DND-41 (cell line): ENCODE results near the gene TMF1.

Source experiments
- ATAC-seq: fragments of 200-7000 bp; cut with Tn5 transposase; 3 replicates; pipeline ENCODE4 v1.9.1; 2021; ENCODE audit warnings: low read depth; ENCODE audit not compliant: insufficient read depth
- DNase-seq: peaks from one replicate; pipeline ENCODE4 v3.0.0-alpha.2; 2020
- H2AFZ ChIP-seq: 2 replicates; pipeline ENCODE4 v1.6.0; 2012; ENCODE audit warnings: low read depth, low read length
- H3K27ac ChIP-seq: 2 replicates; pipeline ENCODE4 v1.5.1; 2012; ENCODE audit warnings: low read length, inconsistent platforms
- H3K27me3 ChIP-seq: fragments of 200-600 bp; sonication (generic); 2 replicates; pipeline ENCODE4 v1.6.0; 2012; ENCODE audit warnings: low read length, mild to moderate bottlenecking, inconsistent platforms; ENCODE audit not compliant: insufficient read depth, poor library complexity
- H3K36me3 ChIP-seq: 2 replicates; pipeline ENCODE4 v1.5.1; 2012; ENCODE audit warnings: low read length, inconsistent platforms; ENCODE audit not compliant: insufficient read depth
- H3K4me1 ChIP-seq: 2 replicates; pipeline ENCODE4 v1.5.1; 2012; ENCODE audit warnings: mild to moderate bottlenecking, low read length; ENCODE audit not compliant: insufficient read depth
- H3K4me2 ChIP-seq: 2 replicates; pipeline ENCODE4 v1.6.0; 2012; ENCODE audit warnings: mild to moderate bottlenecking, moderate library complexity, low read length, inconsistent platforms; ENCODE audit not compliant: insufficient read depth
- H3K4me3 ChIP-seq, 2 experiments: fragments of 200-600 bp in 1 of 2; shearing (Covaris generic) in 1 of 2; 2 replicates each; pipeline ENCODE4 v1.5.1; 2012 to 2016; ENCODE audit warnings: inconsistent platforms in 2 of 2, low read length in 2 of 2, mild to moderate bottlenecking in 2 of 2, low read depth in 1 of 2, moderate library complexity in 1 of 2
- H3K79me2 ChIP-seq: 2 replicates; pipeline ENCODE4 v1.6.0; 2012; ENCODE audit warnings: low read length, inconsistent platforms; ENCODE audit not compliant: insufficient read depth
- H3K9ac ChIP-seq: 2 replicates; pipeline ENCODE4 v1.6.0; 2012; ENCODE audit warnings: low read depth, mild to moderate bottlenecking, inconsistent platforms, low read length, moderate library complexity
- H3K9me3 ChIP-seq: 2 replicates; pipeline ENCODE4 v1.5.1; 2012; ENCODE audit warnings: low read length, moderate library complexity, mild to moderate bottlenecking, inconsistent platforms; ENCODE audit not compliant: insufficient read depth, severe bottlenecking
- H4K20me1 ChIP-seq: 2 replicates; pipeline ENCODE4 v1.6.0; 2012; ENCODE audit warnings: low read length; ENCODE audit not compliant: insufficient read depth
- CTCF ChIP-seq: IDR thresholded peaks from 2 replicates; pipeline ENCODE4 v1.5.1; 2012; ENCODE audit warnings: borderline replicate concordance, low read length, moderate library complexity, mild to moderate bottlenecking; ENCODE audit not compliant: poor library complexity, severe bottlenecking; ENCODE audit errors: extremely low read depth
- EZH2 ChIP-seq: IDR thresholded peaks from 3 replicates; pipeline ENCODE4 v1.6.1; 2012; ENCODE audit warnings: borderline replicate concordance, low read depth, mild to moderate bottlenecking, moderate library complexity, low read length, inconsistent platforms; ENCODE audit not compliant: severe bottlenecking

Gene TMF1

GRCh38 chr3:69096299-69096698 is 44.2 kb upstream of the TMF1 start:
- peaks cover 3% of the 10 kb centered on the region; the same call in 1 of the 2 replicates for H4K20me1 ChIP-seq
- TF ChIP-seq CTCF (no peak), EZH2 (no peak)

GRCh38 chr3:69095636-69096035 is 43.5 kb upstream of the TMF1 start:
- Histone ChIP-seq H2AFZ (no peak overlapping the region), H3K36me3 (peaks cover 34% of the 10 kb centered on the region), H4K20me1 (peaks cover 3% of the 10 kb centered on the region; the same call in 1 of the 2 replicates), H3K9ac (no peak overlapping the region), H3K4me3 (no peak overlapping the region), H3K4me1 (peaks cover 35% of the 10 kb centered on the region), H3K79me2 (peaks cover 76% of the 10 kb centered on the region), H3K27me3 (no peaks in the 10 kb centered on the region), H3K9me3 (no peaks in the 10 kb centered on the region), H3K27ac (no peak overlapping the region), H3K4me2 (no peak overlapping the region)
- DNase-seq (no peak), ATAC-seq (no peak)
- TF ChIP-seq CTCF (no peak), EZH2 (no peak)

More at GRCh38 chr3:69096299-69096698, 44.2 kb upstream of the TMF1 start:
- Histone ChIP-seq H3K9ac (no peak overlapping the region), H2AFZ (no peak overlapping the region), H3K9me3 (no peaks in the 10 kb centered on the region), H3K4me1 (peaks cover 29% of the 10 kb centered on the region), H3K27me3 (no peaks in the 10 kb centered on the region), H3K79me2 (peaks cover 73% of the 10 kb centered on the region), H3K27ac (no peak overlapping the region), H3K4me2 (no peak overlapping the region), H3K36me3 (peaks cover 36% of the 10 kb centered on the region), H3K4me3 (no peak overlapping the region)
- DNase-seq (no peak), ATAC-seq (no peak)

DNA sequence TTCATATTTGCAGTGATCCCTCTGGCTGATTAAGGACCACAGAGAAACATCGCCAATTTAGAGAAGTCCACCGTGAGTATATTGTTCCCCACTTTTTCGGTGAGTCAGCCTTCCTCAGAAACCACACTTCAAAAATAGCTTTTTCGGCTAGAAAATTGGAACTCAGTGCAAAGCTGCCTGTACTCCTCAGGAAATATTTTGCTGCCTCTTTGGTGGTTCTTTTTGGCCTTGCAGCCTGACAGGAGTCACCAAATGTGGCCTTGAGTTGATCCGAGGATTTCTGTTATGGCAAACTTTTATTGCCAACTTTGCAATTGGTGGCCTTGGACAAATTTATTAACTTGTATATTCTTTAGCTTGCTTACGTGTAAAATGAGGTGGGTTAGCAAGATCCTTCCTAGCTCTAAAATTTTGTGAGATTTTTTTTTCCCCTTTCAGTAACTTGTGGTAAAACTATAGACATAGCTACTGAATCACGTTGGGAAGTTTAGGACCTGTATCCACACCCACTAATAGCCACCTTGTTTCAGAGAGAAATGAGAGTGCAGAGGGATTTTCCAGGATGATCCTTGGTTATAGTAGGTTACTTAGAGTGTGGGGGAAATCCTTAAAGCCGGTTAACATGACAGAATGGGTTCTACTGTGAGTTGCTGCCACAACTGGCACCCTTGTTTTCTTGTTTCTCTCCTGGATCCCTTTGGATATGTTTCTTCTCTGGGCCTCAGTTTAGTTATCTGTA is 42.5 kb upstream of the TMF1 start:
- Histone ChIP-seq H3K27ac (no peak overlapping the region), H4K20me1 (peaks cover 3% of the 10 kb centered on the region; the same call in 1 of the 2 replicates), H3K4me1 (peaks cover 44% of the 10 kb centered on the region), H3K9me3 (no peaks in the 10 kb centered on the region), H3K9ac (no peak overlapping the region), H3K4me2 (no peak overlapping the region), H3K4me3 (no peak overlapping the region), H2AFZ (no peak overlapping the region), H3K36me3 (peaks cover 37% of the 10 kb centered on the region), H3K79me2 (peaks cover 81% of the 10 kb centered on the region), H3K27me3 (no peaks in the 10 kb centered on the region)
- DNase-seq, result no peak
- TF ChIP-seq CTCF (no peak), EZH2 (no peak)
- no peak for ATAC-seq
